AG10803 (cell line): Measurements from ENCODE around the gene TDRD12.
"Not testable (repeated sequence)": the region's sequence is repeated elsewhere in the genome, so short reads cannot be mapped to it uniquely, and the experiment has no call there.

Source experiments
- DNase-seq: peaks from one replicate; pipeline ENCODE4 v3.0.0; 2010; ENCODE audit warnings: low read depth
- H3K4me3 ChIP-seq: 2 replicates; pipeline ENCODE4 v1.5.1; 2011; ENCODE audit warnings: mild to moderate bottlenecking, low read length, control low read depth
- CTCF ChIP-seq: conservative IDR thresholded peaks from 2 replicates; pipeline ENCODE4 v1.5.1; 2011; ENCODE audit warnings: mild to moderate bottlenecking, low read length, control low read depth, inconsistent platforms

The TDRD12 gene

GRCh38 chr19:32831611-32832010, 112.0 kb downstream of the TDRD12 start:
- no peak for DNase-seq
- no peak overlapping the region for H3K4me3 ChIP-seq
- no peak for TF ChIP-seq CTCF

GRCh38 chr19:32832094-32832493, 112.5 kb downstream of the TDRD12 start:
- not testable (repeated sequence) for DNase-seq, H3K4me3 ChIP-seq

- not testable (repeated sequence) for H3K4me3 ChIP-seq, DNase-seq
These were observed 113.3 kb downstream of the TDRD12 start for GRCh38 chr19:32832825-32833224.

GRCh38 chr19:32833388-32833787, 113.8 kb downstream of the TDRD12 start:
- DNase-seq, H3K4me3 ChIP-seq: not testable (repeated sequence)

GRCh38 chr19:32837531-32837930, 118.0 kb downstream of the TDRD12 start:
- no peak for DNase-seq
- no peak overlapping the region for H3K4me3 ChIP-seq
- TF ChIP-seq CTCF, result no peak

GRCh38 chr19:32842061-32842460, 122.5 kb downstream of the TDRD12 start:
- H3K4me3 ChIP-seq, result no peak overlapping the region
- no peak for DNase-seq
- TF ChIP-seq CTCF, result no peak

GRCh38 chr19:32843716-32844245, 124.2 kb downstream of the TDRD12 start:
- no peak for TF ChIP-seq CTCF
- no peak overlapping the region for H3K4me3 ChIP-seq
- no peak for DNase-seq

- not testable (repeated sequence) for DNase-seq, H3K4me3 ChIP-seq
These were observed 128.5 kb downstream of the TDRD12 start for GRCh38 chr19:32848035-32848434.

- no peak overlapping the region for H3K4me3 ChIP-seq
- TF ChIP-seq CTCF, result no peak
- DNase-seq, result no peak
These were observed 132.6 kb downstream of the TDRD12 start for GRCh38 chr19:32852216-32852615.

GRCh38 chr19:32856818-32857217, 137.3 kb downstream of the TDRD12 start:
- DNase-seq, H3K4me3 ChIP-seq: not testable (repeated sequence)
